ENCODE data around the gene APBA2.

- TF ChIP-seq CTCF (IDR thresholded peaks at IDR 0.05) (no peak), POLR2A (IDR thresholded peaks at IDR 0.05) (no peak)
These were observed 56.8 kb downstream of the APBA2 start for GRCh38 chr15:28942571-28942970.

Measured in heart left ventricle (tissue), 13 donors.